ENCODE results near the gene STIMATE.
A peak's percentile ranks its signal among the peaks of the same experiment; 100 is the strongest.

Gene STIMATE

GRCh38 chr3:52892625-52893311, 4.6 kb downstream of the STIMATE start:
- DNase-seq = peak; percentile 54

- DNase-seq = no peak
Measured at GRCh38 chr3:52892290-52892624, 5.1 kb downstream of the STIMATE start.

DNA sequence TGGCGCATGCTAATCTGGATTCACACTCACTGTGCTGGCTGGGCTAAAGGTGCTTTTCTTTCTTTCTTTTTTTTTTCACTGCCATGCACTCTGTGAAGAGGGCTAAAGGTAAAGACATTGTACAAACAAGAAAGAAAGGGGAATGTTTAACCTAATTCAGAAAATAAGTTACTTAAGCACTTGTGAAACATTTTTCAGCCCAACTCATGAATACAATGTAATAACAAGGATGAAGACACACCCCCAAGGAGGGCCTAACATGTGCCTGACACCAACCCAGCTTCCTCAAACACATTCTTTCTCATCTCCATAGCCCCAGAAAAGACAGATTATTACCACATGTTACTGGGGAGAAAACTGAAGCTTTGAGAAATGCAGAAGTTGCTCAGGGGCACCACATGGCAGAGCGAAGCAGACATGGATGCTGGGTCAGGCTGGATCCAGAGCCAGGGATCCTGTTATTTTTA, 5.7 kb downstream of the STIMATE start:
- DNase-seq = peak; percentile 24

GRCh38 chr3:52891164-52891563, 6.2 kb downstream of the STIMATE start:
- DNase-seq = peak; percentile 3

GRCh38 chr3:52890735-52891134, 6.6 kb downstream of the STIMATE start:
- DNase-seq = no peak

DNA sequence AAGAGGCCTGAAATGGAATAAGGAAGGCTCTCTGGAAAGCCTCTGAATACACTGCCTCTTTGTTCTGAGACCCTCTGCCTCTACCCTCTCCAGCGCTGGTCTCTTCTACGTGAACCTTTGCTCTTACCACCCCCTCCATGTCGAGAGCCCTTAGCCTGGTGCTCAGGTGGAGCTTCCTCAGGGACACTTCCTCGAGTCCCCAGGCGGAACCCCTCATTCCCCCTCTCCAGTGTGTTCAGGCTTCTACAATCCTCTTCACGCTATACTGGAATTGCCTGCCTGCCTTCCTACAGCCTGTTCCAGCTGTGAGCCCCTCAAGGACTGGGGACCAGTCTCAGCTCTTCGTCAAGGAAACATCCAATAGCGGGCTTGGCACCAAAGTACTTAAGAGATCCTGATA, 7.4 kb downstream of the STIMATE start:
- DNase-seq = no peak

DNA sequence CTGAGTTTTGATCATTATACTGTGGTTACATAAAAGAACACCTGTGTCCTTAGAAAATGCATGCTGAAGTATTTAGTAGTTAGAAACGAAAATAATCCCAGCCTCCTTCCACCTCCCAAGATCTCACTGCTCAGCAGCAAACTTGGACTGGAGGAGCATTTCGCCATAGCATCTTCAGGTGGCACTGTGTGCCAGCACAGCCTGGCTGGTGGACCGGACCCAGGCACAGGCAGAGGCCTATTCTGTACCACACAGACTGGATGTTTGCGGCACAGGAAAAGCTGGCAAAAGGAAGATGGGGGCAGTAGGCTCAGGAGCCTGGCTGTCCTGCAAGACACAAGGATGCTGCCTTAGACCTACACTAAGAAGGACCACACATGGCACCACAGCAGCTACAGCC, 10.2 kb downstream of the STIMATE start:
- DNase-seq = no peak

GRCh38 chr3:52886049-52886730, 11.2 kb downstream of the STIMATE start:
- no peak for DNase-seq

GRCh38 chr3:52882377-52882776, 15.0 kb downstream of the STIMATE start:
- no peak for DNase-seq

GRCh38 chr3:52881871-52882270, 15.5 kb downstream of the STIMATE start:
- DNase-seq = no peak

DNA sequence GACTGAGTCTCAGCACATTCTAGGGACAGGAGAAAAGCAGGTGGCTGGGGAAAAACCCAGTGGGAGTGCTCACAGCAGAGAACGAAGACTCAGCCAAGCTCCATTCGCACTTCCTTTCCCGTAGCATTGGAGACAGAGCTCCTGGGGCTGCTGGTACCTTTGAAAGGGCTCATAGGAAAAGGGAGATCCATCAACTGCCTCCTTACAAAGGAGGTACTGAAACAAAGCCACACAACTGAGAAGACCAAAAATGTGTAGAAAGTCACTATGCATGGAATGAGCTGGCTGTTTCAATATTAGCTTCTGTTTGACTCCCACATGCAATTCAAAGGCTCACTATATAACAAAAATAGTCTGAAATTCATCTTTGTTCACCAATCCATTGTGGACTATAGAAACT, 16.9 kb downstream of the STIMATE start:
- no peak for DNase-seq

- DNase-seq = no peak
Measured at GRCh38 chr3:52880047-52880446, 17.3 kb downstream of the STIMATE start.

GRCh38 chr3:52879581-52879980, 17.8 kb downstream of the STIMATE start:
- DNase-seq = no peak

DNA sequence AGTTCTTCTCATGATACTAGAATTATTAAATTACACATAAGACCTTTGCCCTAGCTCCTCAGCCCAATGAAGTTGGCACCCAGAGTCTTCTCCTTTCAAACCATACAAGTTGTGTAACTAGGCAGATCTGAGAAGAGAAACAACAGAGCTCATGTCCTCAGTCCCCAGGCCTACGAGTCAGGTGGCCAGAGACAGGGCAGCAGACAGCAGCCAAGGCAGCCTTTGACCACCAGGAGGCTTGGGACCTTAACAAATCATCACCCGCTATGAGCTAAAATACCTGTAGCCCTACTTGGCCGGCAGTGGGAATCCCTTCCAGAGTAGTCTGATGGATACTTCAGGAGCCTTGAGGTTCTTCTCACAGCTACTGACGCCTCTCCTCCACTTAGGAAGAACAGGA, 18.3 kb downstream of the STIMATE start:
- DNase-seq = no peak

DNA sequence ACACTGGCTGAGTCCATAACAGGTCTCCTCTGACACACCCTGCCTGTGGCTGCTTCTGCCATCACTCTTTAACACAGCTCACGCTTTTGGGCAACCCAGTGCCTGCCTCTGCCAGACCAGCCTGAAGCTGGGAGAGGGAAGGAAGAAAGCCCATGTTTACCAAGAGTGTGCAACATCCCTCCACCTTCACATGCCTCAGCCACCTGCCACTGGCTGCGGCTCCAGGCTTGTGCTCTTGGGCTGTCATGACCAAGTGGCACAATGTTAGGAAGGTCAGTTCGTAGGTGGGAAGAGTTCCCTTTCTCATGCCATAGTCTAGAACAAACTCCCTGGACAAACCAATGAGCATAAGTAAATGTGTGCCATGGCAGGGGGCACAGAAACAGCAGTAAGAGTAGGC, 20.3 kb downstream of the STIMATE start:
- DNase-seq = no peak

DNA sequence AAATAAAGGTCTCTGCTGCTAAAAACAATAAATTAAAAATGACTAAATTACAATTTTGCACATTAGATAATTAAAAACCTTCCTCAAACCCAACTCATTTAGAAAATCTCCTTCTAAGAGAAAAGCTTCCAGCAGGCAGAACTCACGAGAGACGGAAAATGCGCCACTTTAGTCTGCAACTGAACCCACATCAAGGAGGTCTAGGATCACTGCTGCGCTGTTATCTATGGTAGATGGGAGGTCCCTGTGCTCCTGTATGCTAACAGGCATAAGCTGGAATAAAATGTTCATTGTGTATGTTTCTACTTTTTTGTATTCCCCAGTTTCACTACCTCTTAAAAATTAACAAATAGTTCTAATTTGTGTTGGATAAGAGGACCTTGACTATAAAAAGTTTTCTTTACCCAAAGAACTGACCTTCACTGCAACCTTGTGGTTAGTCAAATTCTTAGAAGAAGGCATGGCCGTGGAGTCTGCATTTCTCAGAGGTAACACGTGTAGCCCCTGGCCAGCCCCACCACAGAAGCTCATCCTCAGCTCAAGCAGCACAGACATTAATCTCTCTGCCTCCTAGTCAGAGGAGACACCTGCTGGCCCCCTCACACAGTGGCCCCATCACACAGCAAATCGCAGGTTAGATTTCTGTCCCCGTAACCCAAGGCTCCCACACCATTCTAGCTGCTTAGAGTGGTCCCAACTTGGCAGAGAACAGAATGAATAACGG, 22.3 kb downstream of the STIMATE start:
- no peak for DNase-seq

GRCh38 chr3:52874160-52874701, 23.1 kb downstream of the STIMATE start:
- DNase-seq = no peak

GRCh38 chr3:52873433-52874159, 23.8 kb downstream of the STIMATE start:
- DNase-seq = no peak

DNA sequence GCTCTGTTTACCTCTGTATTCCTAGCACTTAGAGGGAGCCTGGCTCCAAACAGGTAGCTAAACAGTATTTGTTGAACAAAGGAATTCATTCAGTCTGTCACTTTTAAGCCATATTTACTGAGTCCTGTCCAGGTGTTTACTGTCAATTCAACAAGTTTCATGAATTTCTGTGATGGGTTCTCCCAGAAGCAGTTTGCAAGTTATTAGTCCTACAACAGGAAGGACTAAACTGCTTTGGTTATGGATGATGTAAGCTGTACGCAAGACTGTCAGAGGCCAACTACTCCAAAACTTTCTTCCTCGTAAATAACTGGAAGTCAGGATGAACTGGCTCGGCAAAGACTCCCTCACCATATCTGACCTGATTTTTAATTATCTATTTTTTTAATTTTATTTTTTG, 25.1 kb downstream of the STIMATE start:
- no peak for DNase-seq

DNA sequence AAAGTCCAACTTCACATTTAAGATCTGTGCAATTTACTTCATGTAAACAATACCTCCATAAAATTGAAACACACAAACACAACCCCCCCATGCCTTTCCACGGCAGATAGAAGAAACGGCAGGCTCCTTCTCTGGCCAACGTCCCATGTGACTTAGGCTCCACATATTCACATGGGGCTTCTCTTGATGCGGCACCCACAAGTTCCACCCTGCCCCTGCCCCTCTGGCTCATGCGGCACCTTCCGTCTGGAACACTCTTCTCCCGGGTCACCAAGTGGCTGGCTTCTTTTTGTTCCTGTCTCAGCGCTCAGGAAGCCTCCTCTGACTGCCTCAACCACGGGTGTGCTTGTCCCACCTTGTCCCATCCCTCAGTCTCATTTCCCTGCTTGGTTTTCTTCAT, 25.6 kb downstream of the STIMATE start:
- DNase-seq = no peak

- DNase-seq = no peak
Measured at GRCh38 chr3:52870471-52870870, 26.9 kb downstream of the STIMATE start.

DNA sequence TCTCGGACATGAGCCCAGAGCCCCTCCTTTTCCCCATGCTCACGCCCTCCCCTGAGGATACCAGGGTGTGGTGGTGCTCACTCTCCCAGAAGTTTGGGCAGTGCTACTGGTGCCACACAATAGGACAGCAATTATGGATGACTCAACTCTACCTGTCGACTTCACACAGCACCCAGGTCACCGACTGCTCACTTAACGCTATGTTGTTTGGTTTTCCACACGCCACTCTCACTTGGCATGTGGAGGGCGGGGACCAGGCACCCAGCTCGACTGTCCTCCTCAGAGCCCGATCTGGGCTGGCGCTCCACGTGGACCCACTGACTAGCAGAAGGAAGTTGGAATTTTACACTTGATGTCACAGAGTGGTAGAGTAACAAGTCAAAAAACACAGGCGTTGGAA, 30.9 kb downstream of the STIMATE start:
- no peak for DNase-seq

DNA sequence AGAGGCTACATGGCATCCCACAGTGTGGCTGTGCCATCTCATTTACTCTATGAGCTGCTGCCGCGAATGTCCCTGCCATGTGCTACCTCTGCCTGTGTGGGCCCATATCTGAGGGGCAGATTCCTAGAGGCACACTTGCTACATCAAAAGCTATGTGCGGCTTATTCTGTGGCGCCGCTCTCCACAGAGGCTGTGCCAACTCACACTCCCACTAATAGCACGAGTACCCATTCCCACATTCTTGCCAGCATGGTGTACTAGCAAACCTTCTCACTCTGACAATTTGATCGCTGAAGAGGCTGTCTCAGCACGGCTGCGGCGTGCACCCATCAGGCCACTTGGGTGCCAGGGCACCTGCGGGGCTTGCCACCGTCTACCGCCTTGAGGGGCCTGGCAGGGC, 31.4 kb downstream of the STIMATE start:
- DNase-seq = no peak
